ENCODE measurements around the gene COL5A2. TPM values are rescaled to one million over a fixed set of nuclear protein-coding genes. Genes with fewer than 3 reads are reported as not detected.
A peak's percentile ranks its signal among the peaks of the same experiment; 100 is the strongest.

Gene COL5A2
- total RNA-seq, 4 donors from 2014 or later, result 63.8 to 93.8 (median 74.4) TPM

- no peak for ATAC-seq (ENCODE audit: low FRiP score)
- no peak for TF ChIP-seq CTCF (IDR thresholded peaks at IDR 0.05)
These were observed 64.4 kb downstream of the COL5A2 start for GRCh38 chr2:189115126-189115525.

GRCh38 chr2:189113963-189114362, 65.6 kb downstream of the COL5A2 start:
- ATAC-seq (ENCODE audit: low FRiP score), result no peak
- no peak for DNase-seq (ENCODE audit: low spot score)
- no peak for TF ChIP-seq CTCF (IDR thresholded peaks at IDR 0.05)

More at GRCh38 chr2:189115126-189115525, 64.4 kb downstream of the COL5A2 start:
- DNase-seq (ENCODE audit: low spot score), result no peak

- TF ChIP-seq CTCF (IDR thresholded peaks at IDR 0.05), result no peak
- no peak for ATAC-seq (ENCODE audit: low FRiP score)
These were observed 68.4 kb downstream of the COL5A2 start for GRCh38 chr2:189111063-189111715.

GRCh38 chr2:189109921-189110397, 69.6 kb downstream of the COL5A2 start:
- DNase-seq (ENCODE audit: low spot score) (no peak), ATAC-seq (ENCODE audit: low FRiP score) (no peak)
- TF ChIP-seq CTCF (IDR thresholded peaks at IDR 0.05), result no peak

More at GRCh38 chr2:189111063-189111715, 68.4 kb downstream of the COL5A2 start:
- no peak for DNase-seq (ENCODE audit: low spot score)

GRCh38 chr2:189104934-189105333, 74.6 kb downstream of the COL5A2 start:
- DNase-seq (ENCODE audit: low spot score) (no peak), ATAC-seq (ENCODE audit: low FRiP score) (peak; percentile 41)
- no peak for TF ChIP-seq CTCF (IDR thresholded peaks at IDR 0.05)

- no peak for TF ChIP-seq CTCF (IDR thresholded peaks at IDR 0.05)
- ATAC-seq (ENCODE audit: low FRiP score) (no peak), DNase-seq (ENCODE audit: low spot score) (no peak)
These were observed 76.8 kb downstream of the COL5A2 start for GRCh38 chr2:189102735-189103134.

GRCh38 chr2:189097934-189098333, 81.6 kb downstream of the COL5A2 start:
- TF ChIP-seq CTCF (IDR thresholded peaks at IDR 0.05), result no peak
- DNase-seq (ENCODE audit: low spot score), result no peak
- no peak for ATAC-seq (ENCODE audit: low FRiP score)

All from omental fat pad (tissue), 4 donors.